Fibroblast of lung (primary cell): ENCODE results near the gene OR10H1.

Source experiments
- EZH2 ChIP-seq: IDR thresholded peaks from 2 replicates; pipeline ENCODE4 v1.5.1; 2012; ENCODE audit warnings: low read length, control low read depth, mild to moderate bottlenecking; ENCODE audit errors: missing control alignments
- TF ChIP-seq, protein P1 (sequence below), 2 donors: IDR thresholded peaks in 1 of 2; conservative IDR thresholded peaks in 1 of 2; 1 replicate in 1 of 2; 2 replicates in 1 of 2; pipeline ENCODE4 v1.5.1; 2011 to 2012; ENCODE audit warnings: low read length in 2 of 2, control low read depth in 1 of 2, inconsistent platforms in 1 of 2, low read depth in 1 of 2, mild to moderate bottlenecking in 1 of 2

- TF ChIP-seq, protein P1, sequence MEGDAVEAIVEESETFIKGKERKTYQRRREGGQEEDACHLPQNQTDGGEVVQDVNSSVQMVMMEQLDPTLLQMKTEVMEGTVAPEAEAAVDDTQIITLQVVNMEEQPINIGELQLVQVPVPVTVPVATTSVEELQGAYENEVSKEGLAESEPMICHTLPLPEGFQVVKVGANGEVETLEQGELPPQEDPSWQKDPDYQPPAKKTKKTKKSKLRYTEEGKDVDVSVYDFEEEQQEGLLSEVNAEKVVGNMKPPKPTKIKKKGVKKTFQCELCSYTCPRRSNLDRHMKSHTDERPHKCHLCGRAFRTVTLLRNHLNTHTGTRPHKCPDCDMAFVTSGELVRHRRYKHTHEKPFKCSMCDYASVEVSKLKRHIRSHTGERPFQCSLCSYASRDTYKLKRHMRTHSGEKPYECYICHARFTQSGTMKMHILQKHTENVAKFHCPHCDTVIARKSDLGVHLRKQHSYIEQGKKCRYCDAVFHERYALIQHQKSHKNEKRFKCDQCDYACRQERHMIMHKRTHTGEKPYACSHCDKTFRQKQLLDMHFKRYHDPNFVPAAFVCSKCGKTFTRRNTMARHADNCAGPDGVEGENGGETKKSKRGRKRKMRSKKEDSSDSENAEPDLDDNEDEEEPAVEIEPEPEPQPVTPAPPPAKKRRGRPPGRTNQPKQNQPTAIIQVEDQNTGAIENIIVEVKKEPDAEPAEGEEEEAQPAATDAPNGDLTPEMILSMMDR (conservative IDR thresholded peaks at IDR 0.05 in 1 of 2, IDR thresholded peaks at IDR 0.05 in 1 of 2; ENCODE audit: low read depth in 1 of 2, low read length in 2 of 2): no peak
- TF ChIP-seq EZH2: no peak
Observed at GRCh38 chr19:15860522-15860921, 45.1 kb upstream of the OR10H1 start.
